Liver (tissue), 3 donors: ENCODE measurements around the gene MEGF11.

ENCODE experiments used
- CTCF ChIP-seq: fragments of 150-350 bp; IDR thresholded peaks from 2 replicates; pipeline ENCODE4 v1.5.1; 2017; ENCODE audit warnings: improper control_type of control experiment, low read depth, low read length; ENCODE audit not compliant: missing input control
- GABPA ChIP-seq, 2 donors: IDR thresholded peaks in 1 of 2; conservative IDR thresholded peaks in 1 of 2; 2 replicates each; pipeline ENCODE4 v1.6.1; 2016; ENCODE audit warnings: antibody characterized with exemption in 2 of 2, mild to moderate bottlenecking in 1 of 2, moderate library complexity in 1 of 2
- JUND ChIP-seq, 2 donors: IDR thresholded peaks; 2 replicates each; pipeline ENCODE4 v1.6.1; 2016; ENCODE audit warnings: antibody characterized with exemption in 2 of 2
- MAX ChIP-seq: IDR thresholded peaks from 2 replicates; pipeline ENCODE4 v1.6.1; 2016; ENCODE audit warnings: antibody characterized with exemption
- REST ChIP-seq: IDR thresholded peaks from 2 replicates; pipeline ENCODE4 v1.6.1; 2016; ENCODE audit warnings: antibody characterized with exemption, mild to moderate bottlenecking
- TAF1 ChIP-seq: conservative IDR thresholded peaks from 2 replicates; pipeline ENCODE4 v1.6.1; 2016; ENCODE audit warnings: antibody characterized with exemption, mild to moderate bottlenecking
- donor health status: healthy.
- donor health status: healthy.

GRCh38 chr15:66110864-66111263 lies 142.7 kb downstream of the MEGF11 start:
- TF ChIP-seq REST (no peak), CTCF (no peak), MAX (no peak), JUND (IDR thresholded peaks at IDR 0.05) (no peak), GABPA (IDR thresholded peaks at IDR 0.05 in 1 of 2, conservative IDR thresholded peaks at IDR 0.05 in 1 of 2) (no peak), TAF1 (no peak)
